GM19438 (cell line): ENCODE data around the gene SLC16A12.
"Not testable (repeated sequence)": the region's sequence is repeated elsewhere in the genome, so short reads cannot be mapped to it uniquely, and the experiment has no call there.

Experiments
- ATAC-seq: cut with Tn5 transposase; IDR thresholded peaks from one replicate; pipeline ENCODE4 v1.9.1; 2021; ENCODE audit warnings: low read depth; ENCODE audit not compliant: unreplicated experiment

The SLC16A12 gene

GRCh38 chr10:89475591-89475998 lies 59.8 kb downstream of the SLC16A12 start:
- no peak for ATAC-seq

- ATAC-seq, result no peak
Observed at GRCh38 chr10:89475125-89475524, 60.3 kb downstream of the SLC16A12 start.

GRCh38 chr10:89474452-89474851 lies 60.9 kb downstream of the SLC16A12 start:
- ATAC-seq, result no peak

- no peak for ATAC-seq
Observed at GRCh38 chr10:89471110-89471809, 64.1 kb downstream of the SLC16A12 start.

- ATAC-seq, result no peak
Observed at GRCh38 chr10:89470628-89471027, 64.8 kb downstream of the SLC16A12 start.

- ATAC-seq, result no peak
Observed at GRCh38 chr10:89469517-89469916, 65.9 kb downstream of the SLC16A12 start.

GRCh38 chr10:89468191-89468965 lies 67.0 kb downstream of the SLC16A12 start:
- ATAC-seq, result no peak

- no peak for ATAC-seq
Observed at GRCh38 chr10:89466599-89467035, 68.8 kb downstream of the SLC16A12 start.

- no peak for ATAC-seq
Observed at GRCh38 chr10:89465196-89465595, 70.2 kb downstream of the SLC16A12 start.

GRCh38 chr10:89463846-89464537 lies 71.4 kb downstream of the SLC16A12 start:
- no peak for ATAC-seq

GRCh38 chr10:89458784-89459183 lies 76.6 kb downstream of the SLC16A12 start:
- ATAC-seq, result no peak

GRCh38 chr10:89458291-89458690 lies 77.1 kb downstream of the SLC16A12 start:
- no peak for ATAC-seq

- no peak for ATAC-seq
Observed at GRCh38 chr10:89454561-89455347, 80.6 kb downstream of the SLC16A12 start.

- ATAC-seq, result no peak
Observed at GRCh38 chr10:89452193-89452592, 83.2 kb downstream of the SLC16A12 start.

- ATAC-seq, result no peak
Observed at GRCh38 chr10:89450901-89451300, 84.5 kb downstream of the SLC16A12 start.

GRCh38 chr10:89444819-89445218 lies 90.6 kb downstream of the SLC16A12 start:
- ATAC-seq, result not testable (repeated sequence)

- ATAC-seq, result no peak
Observed at GRCh38 chr10:89442289-89442688, 93.1 kb downstream of the SLC16A12 start.

GRCh38 chr10:89440226-89441009 lies 95.0 kb downstream of the SLC16A12 start:
- no peak for ATAC-seq

GRCh38 chr10:89438525-89438924 lies 96.9 kb downstream of the SLC16A12 start:
- ATAC-seq, result no peak

GRCh38 chr10:89431977-89432376 lies 103.4 kb downstream of the SLC16A12 start:
- ATAC-seq, result no peak
